SK-N-SH (cell line): ENCODE data around the gene CMC1. TPM values are rescaled to one million over a fixed set of nuclear protein-coding genes. Genes with fewer than 3 reads are reported as not detected.

Experiments used
- CTCF ChIA-PET: fragments of 300-600, 350-600 bp; formaldehyde crosslinking; extraction: SDS; loops from one replicate; lab custom pipeline; 2021; lab: Yijun Ruan, JAX
- POLR2A ChIA-PET: fragments of 350-600 bp; sonication (Branson Sonifier 250); formaldehyde crosslinking; extraction: SDS; loops from one replicate; lab custom pipeline; 2020; ENCODE audit warnings: antibody characterized with exemption, inconsistent platforms; lab: Yijun Ruan, JAX
- DNase-seq: peaks from one replicate; pipeline ENCODE4 v3.0.0; 2012
- H2AFZ ChIP-seq: fragments of 200-600 bp; sonication (generic); 2 replicates; pipeline ENCODE4 v1.8.1; 2016; ENCODE audit warnings: antibody characterized with exemption, mild to moderate bottlenecking, low read depth
- H3F3A ChIP-seq: fragments of 200-600 bp; sonication (generic); replicated peaks from 2 replicates; pipeline ENCODE3; 2016; ENCODE audit warnings: antibody characterized with exemption, mild to moderate bottlenecking; ENCODE audit not compliant: insufficient read depth
- H3K27ac ChIP-seq, 2 experiments: fragments of 200-500 bp in 1 of 2; fragments of 200-600 bp in 1 of 2; sonication (Bioruptor generic) in 1 of 2; sonication (generic), shearing (Covaris generic) in 1 of 2; 2 replicates each; pipeline versions ENCODE4 v1.5.1 to v1.6.1; 2014 to 2016; ENCODE audit warnings: low read depth in 2 of 2, inconsistent platforms in 1 of 2, low read length in 1 of 2, mild to moderate bottlenecking in 1 of 2, mixed read lengths in 1 of 2
- H3K27me3 ChIP-seq: fragments of 200-600 bp; sonication (generic), shearing (Covaris generic); 2 replicates; pipeline ENCODE4 v1.6.1; 2016; ENCODE audit warnings: mixed run types; ENCODE audit not compliant: insufficient read depth
- H3K36me3 ChIP-seq, 2 experiments: fragments of 200-500 bp in 1 of 2; fragments of 200-600 bp in 1 of 2; sonication (Bioruptor generic) in 1 of 2; sonication (generic) in 1 of 2; replicated peaks in 1 of 2; 2 replicates each; pipeline versions ENCODE3 to v1.5.1; 2014 to 2016; ENCODE audit warnings: low read length in 1 of 2, mild to moderate bottlenecking in 1 of 2; ENCODE audit not compliant: insufficient read depth in 2 of 2, control insufficient read depth in 1 of 2
- H3K4me1 ChIP-seq, 2 experiments: fragments of 200-500 bp in 1 of 2; fragments of 200-600 bp in 1 of 2; sonication (Bioruptor generic) in 1 of 2; sonication (generic), shearing (Covaris generic) in 1 of 2; 2 replicates each; pipeline versions ENCODE4 v1.5.1 to v1.6.1; 2014 to 2016; ENCODE audit warnings: low read depth in 1 of 2, low read length in 1 of 2, mixed run types in 1 of 2; ENCODE audit not compliant: insufficient read depth in 2 of 2, control insufficient read depth in 1 of 2
- H3K4me2 ChIP-seq: fragments of 200-600 bp; sonication (generic), shearing (Covaris generic); 2 replicates; pipeline ENCODE4 v1.6.1; 2017; ENCODE audit warnings: mixed run types
- H3K4me3 ChIP-seq, 2 experiments: fragments of 200-500 bp in 1 of 2; fragments of 200-600 bp in 1 of 2; sonication (Bioruptor generic) in 1 of 2; sonication (generic), shearing (Covaris generic) in 1 of 2; 2 replicates each; pipeline versions ENCODE4 v1.5.1 to v1.8.1; 2014 to 2016; ENCODE audit warnings: low read depth in 2 of 2, inconsistent platforms in 1 of 2, low read length in 1 of 2, mild to moderate bottlenecking in 1 of 2, mixed read lengths in 1 of 2, moderate library complexity in 1 of 2
- H3K79me2 ChIP-seq: fragments of 200-600 bp; sonication (generic); 2 replicates; pipeline ENCODE4 v1.8.1; 2017; ENCODE audit warnings: mild to moderate bottlenecking; ENCODE audit not compliant: insufficient read depth
- H3K9ac ChIP-seq: fragments of 200-600 bp; sonication (generic); 2 replicates; pipeline ENCODE4 v1.6.1; 2017; ENCODE audit warnings: mixed run types
- H3K9me2 ChIP-seq: fragments of 200-600 bp; sonication (generic); 2 replicates; pipeline ENCODE4 v1.6.1; 2017; ENCODE audit warnings: mixed run types
- H3K9me3 ChIP-seq: fragments of 200-600 bp; sonication (generic); 2 replicates; pipeline ENCODE4 v1.6.1; 2017; ENCODE audit warnings: mixed run types, mild to moderate bottlenecking, moderate library complexity
- H4K20me1 ChIP-seq: fragments of 200-600 bp; sonication (generic); 2 replicates; pipeline ENCODE4 v1.6.1; 2017; ENCODE audit warnings: mild to moderate bottlenecking, mixed run types; ENCODE audit not compliant: insufficient read depth
- CHD2 ChIP-seq: fragments of 150-350 bp; IDR thresholded peaks from 2 replicates; pipeline ENCODE4 v1.6.1; 2018; ENCODE audit warnings: low read length; ENCODE audit not compliant: partially characterized antibody
- ELF1 ChIP-seq: IDR thresholded peaks from 2 replicates; pipeline ENCODE4 v1.4.0; 2012
- EZH2phosphoT487 ChIP-seq: fragments of 200-600 bp; sonication (generic); IDR thresholded peaks from 2 replicates; pipeline ENCODE4 v1.6.1; 2017; ENCODE audit warnings: low read depth, mixed run types, mild to moderate bottlenecking, antibody characterized with exemption, moderate library complexity, borderline replicate concordance
- FOSL2 ChIP-seq: IDR thresholded peaks from 2 replicates; pipeline ENCODE4 v1.4.0; 2012; ENCODE audit warnings: low read depth, mild to moderate bottlenecking, moderate library complexity, borderline replicate concordance
- FOXJ3 ChIP-seq: sonication (generic); formaldehyde crosslinking; IDR thresholded peaks from 2 replicates; pipeline ENCODE4 v1.5.1; 2020; ENCODE audit warnings: mild to moderate bottlenecking, missing genetic modification reagents
- FOXM1 ChIP-seq: IDR thresholded peaks from 2 replicates; pipeline ENCODE4 v1.4.0; 2012; ENCODE audit warnings: low read depth, mild to moderate bottlenecking
- MEF2A ChIP-seq: IDR thresholded peaks from 2 replicates; pipeline ENCODE4 v1.4.0; 2012; ENCODE audit warnings: low read depth, borderline replicate concordance
- MXI1 ChIP-seq: IDR thresholded peaks from 2 replicates; pipeline ENCODE4 v1.6.1; 2012; ENCODE audit warnings: mild to moderate bottlenecking, low read depth, low read length, improper control_type of control experiment
- NFIC ChIP-seq: IDR thresholded peaks from 2 replicates; pipeline ENCODE4 v1.4.0; 2012; ENCODE audit warnings: borderline replicate concordance
- POLR2AphosphoS5 ChIP-seq: IDR thresholded peaks from 2 replicates; pipeline ENCODE4 v1.6.1; 2012; ENCODE audit warnings: low read depth, low read length
- RAD21 ChIP-seq: IDR thresholded peaks from 2 replicates; pipeline ENCODE4 v1.6.1; 2012; ENCODE audit warnings: mild to moderate bottlenecking, low read length
- SIN3A ChIP-seq: IDR thresholded peaks from 2 replicates; pipeline ENCODE4 v1.6.1; 2012; ENCODE audit warnings: low read depth, mild to moderate bottlenecking, low read length, moderate library complexity, borderline replicate concordance
- SMC3 ChIP-seq: IDR thresholded peaks from 2 replicates; pipeline ENCODE4 v1.6.1; 2012; ENCODE audit warnings: low read depth, low read length, improper control_type of control experiment
- TEAD4 ChIP-seq: IDR thresholded peaks from 2 replicates; pipeline ENCODE4 v1.4.0; 2012; ENCODE audit warnings: mild to moderate bottlenecking, borderline replicate concordance; ENCODE audit not compliant: insufficient read depth
- YY1 ChIP-seq: IDR thresholded peaks from 2 replicates; pipeline ENCODE4 v1.4.0; 2012; ENCODE audit warnings: low read depth, mild to moderate bottlenecking
- WGBS: methylation state at CpG from one replicate; pipeline ENCODE4 v1.1.6; 2017; ENCODE audit warnings: low lambda C conversion rate; 5-methylcytosine and 5-hydroxymethylcytosine counted together
- polyA plus RNA-seq, 3 experiments: library from polyadenylated mRNA; depleted of rRNA; stranded (reverse); fragments of >200 nt; gene quantifications; 2 replicates each; pipeline ENCODE4 v1.2.3, GENCODE V29; 2012
- TF ChIP-seq, protein P1 (sequence below): fragments of 150-350 bp; IDR thresholded peaks from 2 replicates; pipeline ENCODE4 v1.6.1; 2016; ENCODE audit warnings: mild to moderate bottlenecking, low read depth, low read length
- TF ChIP-seq, protein P2 (sequence below): fragments of 200-600 bp; sonication (generic); IDR thresholded peaks from 2 replicates; pipeline ENCODE4 v1.6.1; 2017; ENCODE audit warnings: antibody characterized with exemption, mild to moderate bottlenecking, moderate library complexity
- TF ChIP-seq, protein P3 (sequence below): fragments of 150-350 bp; IDR thresholded peaks from 2 replicates; pipeline ENCODE4 v1.6.1; 2017; ENCODE audit warnings: antibody characterized with exemption, low read length, low read depth, borderline replicate concordance

CMC1 gene
- polyA plus RNA-seq, 1 of the 3 experiments (the other 2 are of a cell fraction) = 24.1 TPM

DNA sequence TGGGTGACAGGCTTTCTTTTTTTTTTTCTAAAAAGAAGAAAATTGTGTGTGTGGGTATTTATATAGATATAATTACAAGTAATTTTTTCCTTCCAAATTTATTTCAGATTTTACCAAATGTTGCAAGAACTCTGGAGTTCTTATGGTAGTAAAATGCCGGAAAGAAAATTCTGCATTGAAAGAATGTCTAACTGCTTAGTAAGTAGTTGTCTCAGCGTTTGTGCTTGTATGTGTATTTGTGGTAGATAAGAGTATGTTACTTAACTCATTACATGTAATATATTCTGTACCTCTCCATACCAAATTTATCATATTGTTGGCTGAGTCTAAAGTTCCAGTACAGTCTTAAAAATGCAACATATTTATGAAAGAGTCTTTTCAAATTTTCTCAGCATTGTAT is 74.8 kb downstream of the CMC1 start (continued):
- TF ChIP-seq YY1 (no peak), FOXJ3 (CRISPR knock-in tag) (no peak)

DNA sequence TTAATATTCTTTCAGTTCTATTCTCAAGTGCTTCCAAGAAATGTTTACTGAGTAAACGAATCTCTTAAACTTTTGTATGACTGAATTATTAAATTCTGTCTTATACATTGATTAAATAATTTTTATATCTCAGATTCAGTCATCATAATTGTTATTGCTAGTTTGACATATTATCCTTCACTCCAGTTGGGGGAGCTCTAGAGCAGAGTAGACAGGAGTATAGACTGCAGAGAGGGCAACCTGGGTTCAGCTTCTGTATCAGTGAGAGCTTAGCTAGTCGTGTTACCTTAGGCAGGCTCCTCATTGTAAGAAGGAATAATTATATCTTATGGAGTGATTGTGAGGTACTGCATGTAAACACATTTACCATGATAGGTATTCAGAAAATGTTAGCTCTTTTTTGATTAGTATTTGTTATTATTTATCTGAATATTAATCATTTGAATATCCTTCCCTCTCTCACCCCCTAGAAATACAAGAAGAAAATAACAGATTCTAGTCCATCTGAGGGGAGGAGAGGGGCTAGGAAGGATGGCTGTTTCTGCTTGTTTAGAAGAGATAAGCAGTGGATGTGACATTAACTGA is 76.1 kb downstream of the CMC1 start:
- Histone ChIP-seq H3K36me3 (peaks cover 24 to 38% of the 10 kb centered on the region in 2 experiments), H3K79me2 (no peaks in the 10 kb centered on the region), H3F3A (no peaks in the 10 kb centered on the region), H3K4me3 (no peak overlapping the region), H2AFZ (no peak overlapping the region), H3K9me3 (no peaks in the 10 kb centered on the region), H3K9ac (no peak overlapping the region), H3K4me1 (peaks cover 0 to 5% of the 10 kb centered on the region in 2 experiments; a peak in 1 of 4 replicates), H3K4me2 (no peak overlapping the region), H3K9me2 (no peaks in the 10 kb centered on the region), H3K27me3 (no peaks in the 10 kb centered on the region), H4K20me1 (no peaks in the 10 kb centered on the region), H3K27ac (no peak overlapping the region)
- DNase-seq = peak; percentile 33
- CTCF ChIA-PET = interaction anchor here (0.6 to 2.0 kb wide), 13 partner anchors 9 to 608 kb away, joined by 3 to 15 read pairs (median 5); partner anchors contain the start of genes AZI2 and ZCWPW2
- POLR2A ChIA-PET = no interaction called here
- WGBS = under 1% methylated on average over 2 of the region's 2 CpGs
- no peak for TF ChIP-seq NFIC
- TF ChIP-seq, protein P1, sequence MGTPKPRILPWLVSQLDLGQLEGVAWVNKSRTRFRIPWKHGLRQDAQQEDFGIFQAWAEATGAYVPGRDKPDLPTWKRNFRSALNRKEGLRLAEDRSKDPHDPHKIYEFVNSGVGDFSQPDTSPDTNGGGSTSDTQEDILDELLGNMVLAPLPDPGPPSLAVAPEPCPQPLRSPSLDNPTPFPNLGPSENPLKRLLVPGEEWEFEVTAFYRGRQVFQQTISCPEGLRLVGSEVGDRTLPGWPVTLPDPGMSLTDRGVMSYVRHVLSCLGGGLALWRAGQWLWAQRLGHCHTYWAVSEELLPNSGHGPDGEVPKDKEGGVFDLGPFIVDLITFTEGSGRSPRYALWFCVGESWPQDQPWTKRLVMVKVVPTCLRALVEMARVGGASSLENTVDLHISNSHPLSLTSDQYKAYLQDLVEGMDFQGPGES = no peak
- TF ChIP-seq TEAD4 = no peak
- no peak for TF ChIP-seq FOXM1
- no peak for TF ChIP-seq EZH2phosphoT487
- TF ChIP-seq POLR2AphosphoS5 = no peak
- TF ChIP-seq ELF1 = no peak
- TF ChIP-seq, protein P2, sequence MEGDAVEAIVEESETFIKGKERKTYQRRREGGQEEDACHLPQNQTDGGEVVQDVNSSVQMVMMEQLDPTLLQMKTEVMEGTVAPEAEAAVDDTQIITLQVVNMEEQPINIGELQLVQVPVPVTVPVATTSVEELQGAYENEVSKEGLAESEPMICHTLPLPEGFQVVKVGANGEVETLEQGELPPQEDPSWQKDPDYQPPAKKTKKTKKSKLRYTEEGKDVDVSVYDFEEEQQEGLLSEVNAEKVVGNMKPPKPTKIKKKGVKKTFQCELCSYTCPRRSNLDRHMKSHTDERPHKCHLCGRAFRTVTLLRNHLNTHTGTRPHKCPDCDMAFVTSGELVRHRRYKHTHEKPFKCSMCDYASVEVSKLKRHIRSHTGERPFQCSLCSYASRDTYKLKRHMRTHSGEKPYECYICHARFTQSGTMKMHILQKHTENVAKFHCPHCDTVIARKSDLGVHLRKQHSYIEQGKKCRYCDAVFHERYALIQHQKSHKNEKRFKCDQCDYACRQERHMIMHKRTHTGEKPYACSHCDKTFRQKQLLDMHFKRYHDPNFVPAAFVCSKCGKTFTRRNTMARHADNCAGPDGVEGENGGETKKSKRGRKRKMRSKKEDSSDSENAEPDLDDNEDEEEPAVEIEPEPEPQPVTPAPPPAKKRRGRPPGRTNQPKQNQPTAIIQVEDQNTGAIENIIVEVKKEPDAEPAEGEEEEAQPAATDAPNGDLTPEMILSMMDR = peak; percentile 71
- TF ChIP-seq SIN3A = no peak
- TF ChIP-seq RAD21 = peak; percentile 43

DNA sequence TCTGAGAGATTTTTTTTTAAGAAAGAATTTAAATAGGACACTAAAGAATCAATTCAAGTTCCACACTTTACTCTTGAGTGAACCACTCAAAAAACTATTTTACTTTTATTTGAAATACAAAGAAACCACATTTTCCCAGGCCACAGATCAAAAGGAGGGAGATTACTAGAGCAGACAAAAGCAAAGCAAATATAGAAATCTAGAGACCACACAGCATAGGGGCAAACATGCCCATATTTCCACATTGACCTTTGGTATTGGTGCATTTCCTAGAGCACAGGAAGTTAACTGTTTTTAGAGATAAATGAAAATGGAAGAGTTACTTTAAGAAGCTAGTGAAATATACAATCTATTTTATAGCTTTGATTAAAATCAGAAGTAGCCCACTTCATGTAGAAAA is 79.6 kb downstream of the CMC1 start:
- no peaks in the 10 kb centered on the region for H3K9me2 ChIP-seq
- H3K79me2 ChIP-seq = no peaks in the 10 kb centered on the region
- no peak overlapping the region for H2AFZ ChIP-seq
- CTCF ChIA-PET = interaction anchor here (0.8 to 8.6 kb wide), 6 partner anchors 8 to 609 kb away, joined by 3 to 72 read pairs (median 3); no protein-coding TSS in a partner anchor
- TF ChIP-seq ELF1 (no peak), EZH2phosphoT487 (no peak), RAD21 (no peak), FOSL2 (no peak), SMC3 (no peak), POLR2AphosphoS5 (no peak), MXI1 (no peak), FOXM1 (no peak), CHD2 (no peak), NFIC (no peak), MEF2A (no peak)
- TF ChIP-seq, protein P3, sequence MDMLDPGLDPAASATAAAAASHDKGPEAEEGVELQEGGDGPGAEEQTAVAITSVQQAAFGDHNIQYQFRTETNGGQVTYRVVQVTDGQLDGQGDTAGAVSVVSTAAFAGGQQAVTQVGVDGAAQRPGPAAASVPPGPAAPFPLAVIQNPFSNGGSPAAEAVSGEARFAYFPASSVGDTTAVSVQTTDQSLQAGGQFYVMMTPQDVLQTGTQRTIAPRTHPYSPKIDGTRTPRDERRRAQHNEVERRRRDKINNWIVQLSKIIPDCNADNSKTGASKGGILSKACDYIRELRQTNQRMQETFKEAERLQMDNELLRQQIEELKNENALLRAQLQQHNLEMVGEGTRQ = no peak
- TF ChIP-seq, protein P2 = no peak
- TF ChIP-seq, all 33 proteins: peak for 0
- H3K4me3 ChIP-seq = no peak overlapping the region
- POLR2A ChIA-PET = no interaction called here
- H3K9ac ChIP-seq = no peak overlapping the region
- H3K27ac ChIP-seq = no peak overlapping the region
- H3K4me1 ChIP-seq = peaks cover 0 to 5% of the 10 kb centered on the region in 2 experiments; a peak in 1 of 4 replicates
- H3K27me3 ChIP-seq = no peaks in the 10 kb centered on the region
- peaks cover 52 to 71% of the 10 kb centered on the region in 2 experiments for H3K36me3 ChIP-seq
- H3F3A ChIP-seq = no peaks in the 10 kb centered on the region
- no peaks in the 10 kb centered on the region for H4K20me1 ChIP-seq
- no peaks in the 10 kb centered on the region for H3K9me3 ChIP-seq
- no peak overlapping the region for H3K4me2 ChIP-seq
- no peak for DNase-seq
